NOMO-1 treated with dmso at 0.1 percent for 144 hours (cell line): ENCODE data around the gene RPL35A.

ENCODE experiments used
- DNase-seq: peaks from one replicate; lab custom pipeline; 2025; ENCODE audit not compliant: unreplicated experiment; lab: John Stamatoyannopoulos, UW

RPL35A gene

GRCh38 chr3:197996855-197997254 lies 46.9 kb downstream of the RPL35A start:
- DNase-seq: no peak

DNA sequence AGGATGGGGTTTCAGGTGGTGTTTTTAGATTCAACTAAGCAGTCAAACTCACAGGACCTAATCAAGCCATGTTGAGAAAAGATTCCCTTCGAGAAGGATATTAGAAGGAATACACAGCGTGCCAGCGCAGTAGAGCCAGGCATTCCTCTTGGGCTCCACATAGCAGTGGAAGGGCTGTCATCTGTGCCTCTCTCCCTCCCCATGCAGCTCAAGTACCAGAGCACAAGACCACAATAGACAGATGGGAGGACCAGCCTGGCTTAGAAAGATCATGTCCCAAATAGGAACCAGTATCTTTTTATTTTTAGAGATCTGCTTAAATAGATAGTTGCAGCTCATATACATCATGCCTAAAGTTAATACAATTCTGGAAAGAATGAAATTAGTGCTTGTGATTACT lies 47.9 kb downstream of the RPL35A start:
- DNase-seq: no peak
